Psoas muscle (tissue), 8 donors: ENCODE results near the gene RMDN2. TPM values are rescaled to one million over a fixed set of nuclear protein-coding genes. Genes with fewer than 3 reads are reported as not detected.

Experiments
- ATAC-seq, 4 donors: fragments of 200-7000 bp; cut with Tn5 transposase; one replicate each; pipeline ENCODE4 v1.9.1; 2020; ENCODE audit warnings: moderate library complexity in 3 of 4, mild to moderate bottlenecking in 2 of 4
- DNase-seq, 2 donors: peaks; one replicate each; pipeline ENCODE4 v3.0.0-alpha.2; 2020
- H3K27ac ChIP-seq: fragments of 200-600 bp; one replicate; pipeline ENCODE4 v1.8.0; 2022
- H3K27me3 ChIP-seq, 3 donors: fragments of 200-600 bp in 1 of 3; one replicate each; pipeline versions ENCODE4 v1.6.1 to v1.8.0; 2013 to 2022; ENCODE audit warnings: low read length in 2 of 3, mild to moderate bottlenecking in 2 of 3, moderate library complexity in 1 of 3; ENCODE audit not compliant: insufficient read depth in 3 of 3
- H3K36me3 ChIP-seq, 2 donors: fragments of 200-600 bp in 1 of 2; one replicate each; pipeline versions ENCODE4 v1.6.1 to v1.8.0; 2013 to 2022; ENCODE audit warnings: low read depth in 1 of 2, mild to moderate bottlenecking in 1 of 2, moderate library complexity in 1 of 2; ENCODE audit not compliant: insufficient read depth in 1 of 2
- H3K4me1 ChIP-seq: fragments of 200-600 bp; one replicate; pipeline ENCODE4 v1.8.0; 2022
- H3K4me3 ChIP-seq: fragments of 200-600 bp; one replicate; pipeline ENCODE4 v1.8.0; 2022; ENCODE audit warnings: mild to moderate bottlenecking
- H3K9me3 ChIP-seq: fragments of 200-600 bp; one replicate; pipeline ENCODE4 v1.8.0; 2022
- WGBS, 3 donors: extraction: QIAGEN DNeasy Blood & Tissue Kit; methylation state at CpG; one replicate each; pipeline versions ENCODE4 v1.1.6 to v1.1.7; 2013; 5-methylcytosine and 5-hydroxymethylcytosine counted together
- intact Hi-C, 2 donors: fragments of 100-400 bp; cut with DNase I; formaldehyde crosslinking; loops; one replicate each; pipeline versions ENCODE4 v1.11.0 to v1.14.2; 2022
- polyA plus RNA-seq, 3 donors: library from polyadenylated mRNA; stranded (reverse); fragments of 200-250 nt; gene quantifications; one replicate each; pipeline ENCODE4 v1.2.3, GENCODE V29; 2013
- total RNA-seq, 4 donors: library from RNA; stranded (reverse); fragmentation: NEBNext Ultra II Directional in 2 of 4; extraction: Animal tissue kit (Norgen Biotek cat#: 25700) in 2 of 4; gene quantifications; one replicate each; pipeline versions ENCODE4 v1.2.1 to v1.2.4, GENCODE V29; 2021 to 2023
- TF ChIP-seq, protein P1 (sequence below): fragments of 200-600 bp; IDR thresholded peaks from one replicate; pipeline ENCODE4 v1.8.0; 2022; ENCODE audit warnings: antibody characterized with exemption
- donor health status: healthy with polysubstance abuse.
- donor health status: DM: no; HTN: no; CAD: no; lungs with moderate emphysema.
- donor health status: Bipolar disorder and iron deficiency.
- donor health status: healthy.
- donor health status: DM: yes; HTN: yes; CAD: no.
- donor health status: DM: no; HTN: no; CAD: no.
- donor health status: DM: no; HTN: no; CAD: no.
- donor health status: DM: yes; HTN: yes; CAD: no.

RMDN2 gene
- total and polyA plus RNA-seq, 7 donors = 2.1 to 5.5 (median 3.5) TPM

DNA sequence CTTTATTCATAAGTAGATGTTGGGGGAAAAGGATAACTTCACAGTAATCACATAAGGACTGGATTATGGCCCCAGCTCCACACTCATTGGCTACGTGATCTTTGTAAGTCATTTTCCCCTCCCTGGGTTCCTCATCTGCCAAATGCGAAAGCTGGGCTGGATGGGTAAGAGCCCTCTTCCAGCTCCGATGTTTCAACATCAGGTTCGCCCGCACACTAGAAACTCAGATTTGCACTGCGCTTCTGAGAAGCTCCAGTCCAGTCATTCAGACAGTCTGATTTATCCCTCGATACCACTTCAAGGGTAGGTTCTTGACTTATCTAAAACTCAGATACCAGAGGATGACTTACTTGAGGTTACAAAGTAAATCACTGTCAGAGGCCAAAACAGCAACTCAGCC lies 31.0 kb upstream of the RMDN2 start:
- DNase-seq (no peak), ATAC-seq (no peak)
- 95 to 96% (median 96%) methylated on average over 7 of the region's 7 CpGs for WGBS, 3 donors
- no peak overlapping the region for H3K4me3 ChIP-seq
- no peaks in the 10 kb centered on the region for H3K9me3 ChIP-seq
- intact Hi-C loops = loop anchor here in 1 of 2 donors (10.0 kb wide), 1 partner anchor 371 kb away; no protein-coding TSS in a partner anchor
- no peaks in the 10 kb centered on the region for H3K27me3 ChIP-seq
- TF ChIP-seq, protein P1, sequence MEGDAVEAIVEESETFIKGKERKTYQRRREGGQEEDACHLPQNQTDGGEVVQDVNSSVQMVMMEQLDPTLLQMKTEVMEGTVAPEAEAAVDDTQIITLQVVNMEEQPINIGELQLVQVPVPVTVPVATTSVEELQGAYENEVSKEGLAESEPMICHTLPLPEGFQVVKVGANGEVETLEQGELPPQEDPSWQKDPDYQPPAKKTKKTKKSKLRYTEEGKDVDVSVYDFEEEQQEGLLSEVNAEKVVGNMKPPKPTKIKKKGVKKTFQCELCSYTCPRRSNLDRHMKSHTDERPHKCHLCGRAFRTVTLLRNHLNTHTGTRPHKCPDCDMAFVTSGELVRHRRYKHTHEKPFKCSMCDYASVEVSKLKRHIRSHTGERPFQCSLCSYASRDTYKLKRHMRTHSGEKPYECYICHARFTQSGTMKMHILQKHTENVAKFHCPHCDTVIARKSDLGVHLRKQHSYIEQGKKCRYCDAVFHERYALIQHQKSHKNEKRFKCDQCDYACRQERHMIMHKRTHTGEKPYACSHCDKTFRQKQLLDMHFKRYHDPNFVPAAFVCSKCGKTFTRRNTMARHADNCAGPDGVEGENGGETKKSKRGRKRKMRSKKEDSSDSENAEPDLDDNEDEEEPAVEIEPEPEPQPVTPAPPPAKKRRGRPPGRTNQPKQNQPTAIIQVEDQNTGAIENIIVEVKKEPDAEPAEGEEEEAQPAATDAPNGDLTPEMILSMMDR = no peak
- H3K27ac ChIP-seq = no peak overlapping the region
- H3K36me3 ChIP-seq = no peaks in the 10 kb centered on the region
- no peaks in the 10 kb centered on the region for H3K4me1 ChIP-seq

- TF ChIP-seq, protein P1 = no peak
- no peak for DNase-seq
- 40 to 48% (median 44%) methylated on average over 4 of the region's 4 CpGs for WGBS, 3 donors
- H3K4me3 ChIP-seq = no peak overlapping the region
- H3K27me3 ChIP-seq = no peaks in the 10 kb centered on the region
- ATAC-seq = no peak
- H3K9me3 ChIP-seq = no peaks in the 10 kb centered on the region
- no peaks in the 10 kb centered on the region for H3K36me3 ChIP-seq
- intact Hi-C loops = loop anchor here in 1 of 2 donors (10.0 kb wide), 1 partner anchor 370 kb away; no protein-coding TSS in a partner anchor
- H3K27ac ChIP-seq = no peak overlapping the region
- no peaks in the 10 kb centered on the region for H3K4me1 ChIP-seq
Measured at GRCh38 chr2:37894601-37895000, 30.5 kb upstream of the RMDN2 start.

- no peaks in the 10 kb centered on the region for H3K4me1 ChIP-seq
- TF ChIP-seq, protein P1 = no peak
- no peaks in the 10 kb centered on the region for H3K27me3 ChIP-seq
- 86 to 90% (median 90%) methylated on average over 3 of the region's 3 CpGs for WGBS, 3 donors
- DNase-seq (no peak), ATAC-seq (no peak)
- no peak overlapping the region for H3K27ac ChIP-seq
- H3K36me3 ChIP-seq = no peaks in the 10 kb centered on the region
- H3K4me3 ChIP-seq = no peak overlapping the region
- H3K9me3 ChIP-seq = no peaks in the 10 kb centered on the region
- intact Hi-C loops = loop anchor here in 1 of 2 donors (10.0 kb wide), 1 partner anchor 370 kb away; no protein-coding TSS in a partner anchor
Measured at GRCh38 chr2:37895140-37895539, 29.9 kb upstream of the RMDN2 start.

GRCh38 chr2:37896319-37896718 lies 28.8 kb upstream of the RMDN2 start:
- Histone ChIP-seq H3K4me1 (no peaks in the 10 kb centered on the region), H3K4me3 (no peak overlapping the region), H3K9me3 (no peaks in the 10 kb centered on the region), H3K36me3 (no peaks in the 10 kb centered on the region), H3K27me3 (no peaks in the 10 kb centered on the region), H3K27ac (no peak overlapping the region)
- WGBS, 3 donors = 56 to 60% (median 57%) methylated on average over 3 of the region's 3 CpGs
- ATAC-seq = no peak
- TF ChIP-seq, protein P1 = no peak
- no peak for DNase-seq
- intact Hi-C loops = loop anchor here in 1 of 2 donors (10.0 kb wide), 1 partner anchor 368 kb away; no protein-coding TSS in a partner anchor

DNA sequence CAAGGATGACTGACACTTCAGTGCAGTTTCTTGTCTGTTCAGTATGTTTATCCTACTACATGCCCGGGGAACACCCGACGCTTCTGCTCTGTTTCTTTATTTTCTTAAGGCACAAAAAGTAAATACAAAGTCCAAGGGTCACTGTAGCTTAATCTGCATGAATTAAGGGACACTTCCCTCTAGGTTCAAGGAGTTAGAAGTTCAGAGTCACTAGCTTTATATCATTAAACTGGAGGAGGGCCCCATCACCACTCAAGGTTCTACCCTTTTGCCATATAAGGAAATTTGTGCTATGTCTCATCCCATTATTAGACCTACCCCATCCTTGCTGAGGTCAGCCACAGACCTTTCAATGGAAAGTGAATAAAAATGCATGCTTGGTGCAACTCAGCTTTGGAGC lies 27.6 kb upstream of the RMDN2 start:
- intact Hi-C loops = loop anchor here in 1 of 2 donors (10.0 kb wide), 1 partner anchor 367 kb away; no protein-coding TSS in a partner anchor
- Histone ChIP-seq H3K4me3 (no peak overlapping the region), H3K27me3 (no peaks in the 10 kb centered on the region), H3K27ac (no peak overlapping the region), H3K4me1 (no peaks in the 10 kb centered on the region), H3K9me3 (no peaks in the 10 kb centered on the region), H3K36me3 (no peaks in the 10 kb centered on the region)
- TF ChIP-seq, protein P1 = no peak
- ATAC-seq = no peak
- WGBS, 3 donors = 49 to 56% (median 55%) methylated on average over 3 of the region's 3 CpGs
- DNase-seq = no peak
